ENCODE measurements around the gene NFKB1. TPM values are rescaled to one million over a fixed set of nuclear protein-coding genes. Genes with fewer than 3 reads are reported as not detected.

Gene NFKB1
- total and polyA plus RNA-seq, 9 of the 15 experiments (the other 6 are each of a cell fraction or from before 2014, with no cell fraction given), result 2.4 to 14.5 (median 10.3) TPM

GRCh38 chr4:102610007-102610406 lies 108.8 kb downstream of the NFKB1 start (continued):
- TF ChIP-seq HMG20B (CRISPR knock-in tag; IDR thresholded peaks at IDR 0.05) (no peak), NKRF (IDR thresholded peaks at IDR 0.05; ENCODE audit: borderline replicate concordance) (no peak), RAD21 (CRISPR knock-in tag; conservative IDR thresholded peaks at IDR 0.05 in 1 of 2, IDR thresholded peaks at IDR 0.05 in 1 of 2) (peak; percentile 17 to 53; a peak in 2 of 4 replicates)

- Histone ChIP-seq H3K9ac (ENCODE audit: insufficient read depth in 1 of 2, low read depth in 2 of 2, low read length in 2 of 2) (no peak overlapping the region), H3K9me3 (replicated peaks; ENCODE audit: control insufficient read depth, insufficient read depth, low read depth, low read length) (no peaks in the 10 kb centered on the region), H3K9me1 (ENCODE audit: control insufficient read depth, insufficient read depth, low read length) (no peaks in the 10 kb centered on the region), H3K4me2 (ENCODE audit: insufficient read depth, low read length) (no peak overlapping the region), H3K4me3 (no peak overlapping the region), H3K79me2 (ENCODE audit: control insufficient read depth, insufficient read depth, low read length) (no peaks in the 10 kb centered on the region), H3K36me3 (ENCODE audit: control insufficient read depth, insufficient read depth, low read length) (peaks cover 33% of the 10 kb centered on the region; the same call in 2 of the 3 replicates), H3K27me3 (ENCODE audit: control insufficient read depth in 2 of 2, insufficient read depth in 2 of 2, low read length in 2 of 2) (no peaks in the 10 kb centered on the region), H2AFZ (ENCODE audit: low read depth, low read length) (no peak overlapping the region), H3K4me1 (replicated peaks in 1 of 2; ENCODE audit: control insufficient read depth in 2 of 2, insufficient read depth in 2 of 2, low read length in 2 of 2) (no peaks in the 10 kb centered on the region), H3K27ac (ENCODE audit: extremely low read depth, low read depth, low read length) (no peak overlapping the region), H4K20me1 (replicated peaks; ENCODE audit: control insufficient read depth, insufficient read depth, low read length) (no peaks in the 10 kb centered on the region)
- whole genome bisulfite sequencing (ENCODE audit: insufficient coverage, low coverage, missing lambda C conversion rate), result 56% methylated on average over 3 of the region's 3 CpGs
- ATAC-seq, result no peak
- no TSS peak for BruUV-seq (replicated peaks)
- POLR2A ChIA-PET, result no interaction called here
- CTCF ChIA-PET (ENCODE audit: low intra/inter-chr PET ratio), result no interaction called here
- intact Hi-C loops (cut with micrococcal nuclease), result loop anchor here (2.0 to 10.0 kb wide), 2 partner anchors 162 to 1266 kb away; partner anchors contain the start of gene PPP3CA
- TF ChIP-seq NFXL1 (CRISPR knock-in tag; IDR thresholded peaks at IDR 0.05) (no peak), ZBTB43 (CRISPR knock-in tag; IDR thresholded peaks at IDR 0.05) (no peak), HNRNPUL1 (IDR thresholded peaks at IDR 0.05; ENCODE audit: low read length) (no peak), GABPA (tag; conservative IDR thresholded peaks at IDR 0.05; ENCODE audit: low read depth) (no peak), ZBTB8A (IDR thresholded peaks at IDR 0.05; ENCODE audit: partially characterized antibody) (no peak)
- DNase-seq (ENCODE audit: extremely low read depth in 1 of 4, low spot score in 3 of 4), result no peak
- in situ Hi-C loops (cut with MboI), result loop anchor here (25.0 kb wide), 1 partner anchor 1327 kb away; no protein-coding TSS in a partner anchor
- no peak for FAIRE-seq
Measured at GRCh38 chr4:102610476-102610875, 109.3 kb downstream of the NFKB1 start.

Data from K562 (cell line).